GM19372 (cell line): ENCODE data around the gene MBP.
"Not testable (repeated sequence)": the region's sequence is repeated elsewhere in the genome, so short reads cannot be mapped to it uniquely, and the experiment has no call there.

Source experiments
- ATAC-seq: cut with Tn5 transposase; IDR thresholded peaks from one replicate; pipeline ENCODE4 v1.9.1; 2021; ENCODE audit warnings: mild to moderate bottlenecking, low read depth, moderate library complexity; ENCODE audit not compliant: unreplicated experiment

The MBP gene

DNA sequence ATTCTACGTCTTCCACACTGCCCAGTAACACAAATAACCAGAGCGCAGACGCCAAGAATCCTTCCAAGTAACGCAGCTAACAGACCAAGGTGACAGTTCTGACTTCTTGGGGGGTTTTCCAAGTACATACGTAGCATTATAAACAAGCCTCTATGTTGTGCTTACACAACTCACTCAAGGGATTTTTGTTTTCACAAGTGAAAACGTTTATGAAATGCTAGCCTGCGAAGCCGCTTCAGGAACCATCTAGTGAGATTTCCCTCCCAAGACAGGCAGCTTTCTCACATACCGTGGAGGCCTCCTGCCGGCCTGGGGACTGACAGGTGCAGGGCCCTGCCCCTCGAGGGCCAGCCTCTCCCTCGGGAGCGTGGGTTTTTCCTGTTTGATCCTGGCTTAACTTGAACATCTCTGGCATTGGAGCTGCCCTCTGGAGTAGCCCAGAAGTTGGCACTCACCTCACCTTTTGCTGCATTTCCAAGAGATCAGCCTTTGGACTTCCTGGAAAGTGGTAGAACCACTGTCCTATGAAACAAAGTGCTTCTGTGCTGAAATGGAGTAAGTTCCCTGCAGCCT, 151.1 kb downstream of the MBP start:
- ATAC-seq: peak; percentile 47

- ATAC-seq: peak; percentile 33
Measured at GRCh38 chr18:76980663-76981395, 151.8 kb downstream of the MBP start.

GRCh38 chr18:76979906-76980305, 152.7 kb downstream of the MBP start:
- no peak for ATAC-seq

DNA sequence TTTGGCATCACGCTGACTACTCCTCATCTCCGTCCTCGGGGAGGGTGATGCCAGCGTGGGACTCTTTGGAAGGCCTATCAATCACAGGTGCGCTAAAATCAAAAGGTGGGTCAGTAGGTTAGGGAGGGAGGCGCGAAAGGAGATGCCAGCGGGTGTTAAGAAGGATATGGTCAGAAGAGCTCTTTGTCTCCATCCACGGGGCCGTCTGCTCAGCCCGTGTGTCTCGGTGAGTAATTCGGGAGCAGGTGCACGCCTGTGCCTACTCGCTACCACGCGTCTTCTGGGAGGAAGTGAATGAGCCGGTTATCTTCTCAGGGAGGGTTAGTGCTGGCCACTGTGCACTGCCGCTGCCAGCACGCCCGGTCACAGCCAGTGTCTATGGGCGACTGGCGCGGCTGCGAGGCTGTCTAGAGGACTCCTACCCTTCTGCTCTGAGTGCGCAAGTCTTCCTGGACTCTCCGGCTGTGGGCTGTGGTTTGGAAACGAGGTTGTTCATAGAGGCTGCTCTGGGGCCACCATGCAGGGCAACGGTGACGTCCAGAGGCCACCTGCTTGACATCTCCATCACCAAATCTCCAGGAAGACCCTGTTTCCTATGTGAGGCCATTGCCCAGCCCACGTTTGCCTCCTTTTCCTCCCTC, 153.4 kb downstream of the MBP start:
- ATAC-seq: no peak

- no peak for ATAC-seq
Measured at GRCh38 chr18:76978616-76979015, 154.0 kb downstream of the MBP start.

GRCh38 chr18:76977684-76978232, 154.8 kb downstream of the MBP start:
- no peak for ATAC-seq

DNA sequence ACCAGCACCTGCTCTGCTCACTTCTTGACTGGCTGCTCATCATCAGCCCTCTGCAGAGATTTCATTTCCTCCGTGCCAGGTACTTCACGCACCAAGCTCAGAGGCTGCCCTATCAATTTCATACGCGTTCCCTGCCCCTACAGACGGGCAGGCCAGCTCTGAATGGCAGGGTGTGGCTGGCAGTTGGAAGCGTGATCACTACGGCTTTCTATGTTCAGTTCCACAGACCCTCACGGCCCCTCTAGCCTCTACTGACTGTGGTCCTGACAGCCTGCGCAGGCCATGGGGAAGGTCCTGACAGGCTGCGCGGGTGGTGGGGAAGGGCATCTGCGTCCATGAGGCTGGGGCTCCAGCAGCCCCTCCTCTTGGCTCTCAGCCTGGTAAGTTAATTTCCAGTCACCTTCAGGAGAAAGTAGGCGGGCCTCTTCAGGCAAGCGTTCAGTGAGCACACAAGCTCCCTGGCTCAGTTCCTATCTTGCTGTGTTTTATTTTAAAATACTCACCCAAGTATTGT, 155.4 kb downstream of the MBP start:
- ATAC-seq: no peak

- no peak for ATAC-seq
Measured at GRCh38 chr18:76975577-76976110, 156.9 kb downstream of the MBP start.

DNA sequence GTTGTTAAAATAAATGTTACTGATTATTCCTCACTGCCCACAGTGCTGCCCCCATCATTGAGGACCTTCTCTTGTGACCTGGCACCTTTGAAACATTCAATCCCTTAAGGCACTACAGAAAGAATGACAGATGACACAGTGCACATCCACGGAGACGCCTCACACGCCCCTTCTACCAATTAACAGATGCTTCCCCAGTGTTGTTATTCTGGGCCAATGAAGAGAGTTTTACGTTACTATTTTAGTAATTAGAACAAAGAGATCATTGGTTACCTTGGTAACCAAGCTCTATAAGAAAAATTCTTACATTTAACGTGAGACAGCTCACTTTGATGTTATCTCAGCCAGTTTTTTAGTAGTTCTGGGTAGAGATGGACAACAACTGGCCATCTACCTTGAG, 158.2 kb downstream of the MBP start:
- ATAC-seq: no peak

DNA sequence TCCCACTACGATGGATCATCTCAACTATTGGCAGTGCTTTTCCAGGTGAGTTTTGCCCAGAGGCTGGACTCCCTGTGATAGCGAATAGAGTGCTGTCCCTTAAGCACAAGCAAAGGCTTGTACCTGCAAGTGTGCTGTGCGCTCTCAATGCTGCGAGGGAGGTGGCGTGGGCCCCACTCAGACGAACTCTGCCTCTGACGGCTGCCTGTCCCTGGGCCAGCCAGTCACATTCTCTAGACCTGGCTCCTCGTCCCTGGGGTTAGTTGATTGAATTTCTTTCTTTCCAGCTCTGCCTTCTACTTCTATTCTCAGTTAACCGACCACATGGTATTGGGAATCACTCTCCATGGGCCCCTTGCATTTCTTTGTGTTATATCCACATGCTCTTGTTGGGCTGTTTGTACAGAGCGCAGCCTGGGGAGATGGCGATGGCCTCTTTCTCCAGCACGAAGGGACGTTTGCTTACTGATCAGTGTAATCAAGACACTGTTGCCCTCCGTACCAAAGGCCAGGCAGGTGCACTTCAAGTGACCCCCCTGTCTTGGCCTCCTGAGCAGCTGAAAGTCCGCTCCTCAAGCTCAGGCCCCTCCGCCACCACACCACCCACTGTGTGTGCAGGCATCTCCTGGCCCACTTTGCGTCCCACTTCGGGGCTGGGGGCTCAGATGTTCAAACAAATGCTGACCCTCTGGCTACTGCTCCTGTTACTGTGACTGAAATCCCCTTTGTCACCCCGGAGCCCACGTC, 158.9 kb downstream of the MBP start:
- ATAC-seq: no peak

DNA sequence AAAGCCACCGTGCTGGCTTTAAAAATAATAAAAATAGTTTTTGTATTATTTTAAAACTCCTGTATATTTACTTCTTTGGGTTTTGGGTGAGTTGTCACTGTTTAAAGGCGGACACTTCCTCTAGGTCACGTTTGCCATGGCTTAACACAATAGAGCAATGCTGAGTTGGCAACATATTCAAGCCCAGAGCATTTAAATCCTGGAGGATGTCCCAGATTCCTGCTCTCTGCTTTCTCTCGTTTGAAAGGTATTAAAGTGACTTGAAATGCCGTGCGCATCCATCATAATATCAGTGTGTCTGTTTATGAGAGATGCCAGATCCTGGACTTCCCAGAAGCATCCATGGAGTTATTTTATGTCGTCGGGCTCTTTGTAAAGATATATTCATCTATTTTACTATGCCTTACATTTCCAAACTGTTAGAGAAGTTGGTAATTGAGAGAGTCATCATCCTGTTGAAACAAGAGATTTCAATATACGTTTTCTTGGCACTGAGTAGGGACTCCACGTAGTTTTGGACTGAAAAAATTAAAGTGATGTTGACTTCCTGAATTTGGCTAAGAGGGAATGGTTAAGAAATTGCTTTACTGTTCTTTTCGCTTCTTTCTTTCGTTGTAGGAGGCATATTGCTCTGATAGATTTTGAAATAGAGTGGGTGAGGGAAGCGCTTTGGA, 159.6 kb downstream of the MBP start:
- no peak for ATAC-seq

DNA sequence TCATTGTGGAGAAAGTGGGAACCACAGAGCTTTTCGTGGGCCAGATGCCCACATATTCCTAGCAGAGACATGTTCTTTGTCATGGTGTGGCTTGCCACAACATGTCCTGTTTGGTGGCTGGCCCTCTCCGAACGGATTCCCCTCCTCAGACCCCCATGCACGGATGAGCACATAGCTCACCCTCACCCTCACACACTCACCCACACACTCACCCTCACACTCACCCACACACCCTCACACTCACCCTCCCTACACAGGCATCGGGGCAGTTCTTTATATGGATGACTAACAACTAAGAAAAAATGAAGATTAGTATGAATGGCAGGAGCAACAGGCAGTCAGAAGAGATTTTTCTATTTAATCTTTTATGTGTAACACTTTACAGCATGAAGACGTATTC, 160.3 kb downstream of the MBP start:
- ATAC-seq: no peak

GRCh38 chr18:76970770-76971559, 161.6 kb downstream of the MBP start:
- ATAC-seq: no peak

- no peak for ATAC-seq
Measured at GRCh38 chr18:76967721-76968472, 164.7 kb downstream of the MBP start.

DNA sequence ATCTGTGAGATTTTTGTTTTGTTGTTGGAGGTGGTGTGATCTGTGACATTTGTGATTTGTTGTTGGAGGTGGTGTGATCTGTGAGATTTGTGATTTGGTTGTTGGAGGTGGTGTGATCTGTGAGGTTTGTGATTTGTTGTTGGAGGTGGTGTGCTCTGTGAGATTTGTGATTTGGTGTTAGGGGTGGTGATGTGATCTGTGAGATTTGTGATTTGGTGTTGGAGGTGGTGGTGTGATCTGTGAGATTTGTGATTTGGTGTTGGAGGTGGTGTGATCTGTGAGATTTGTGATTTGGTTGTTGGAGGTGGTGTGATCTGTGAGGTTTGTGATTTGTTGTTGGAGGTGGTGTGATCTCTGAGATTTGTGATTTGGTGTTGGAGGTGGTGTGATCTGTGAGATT, 165.3 kb downstream of the MBP start:
- ATAC-seq: not testable (repeated sequence)

DNA sequence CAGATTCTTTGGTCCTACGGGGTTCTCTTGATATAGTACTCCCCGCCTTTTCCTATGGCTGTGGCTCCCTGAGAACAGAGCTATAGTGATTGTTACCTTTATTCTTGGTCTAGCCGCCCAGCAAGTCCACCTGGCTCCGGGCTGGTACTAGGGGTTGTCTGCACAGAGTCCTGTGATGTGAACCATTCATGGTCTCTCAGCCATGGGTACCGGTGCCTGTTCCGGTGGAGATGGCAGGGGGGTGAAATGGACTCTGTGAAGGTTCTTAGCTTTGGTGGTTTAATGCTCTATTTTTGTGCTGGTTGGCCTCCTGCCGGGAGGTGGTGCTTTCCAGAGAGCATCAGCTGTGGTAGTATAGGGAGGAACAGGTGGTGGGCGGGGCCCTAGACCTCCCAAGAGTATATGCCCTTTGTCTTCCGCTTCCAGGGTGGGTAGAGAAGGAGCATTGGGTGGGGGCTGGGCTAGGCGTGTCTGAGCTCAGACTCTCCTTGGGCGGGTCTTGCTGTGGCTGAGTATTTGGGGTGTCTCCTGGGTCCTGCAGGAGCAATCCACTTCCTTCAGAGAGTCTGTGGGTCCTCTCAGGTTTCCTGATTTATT, 166.9 kb downstream of the MBP start:
- peak; percentile 64 for ATAC-seq

GRCh38 chr18:76963936-76964335, 168.6 kb downstream of the MBP start:
- no peak for ATAC-seq

- no peak for ATAC-seq
Measured at GRCh38 chr18:76962851-76963250, 169.7 kb downstream of the MBP start.
